ENCODE data around the gene CPNE1.
"Not testable (repeated sequence)": the region's sequence is repeated elsewhere in the genome, so short reads cannot be mapped to it uniquely, and the experiment has no call there.

CPNE1 gene

GRCh38 chr20:35685368-35685767 lies 20.7 kb upstream of the CPNE1 start:
- H3K9me3 ChIP-seq (ENCODE audit: low read length); H3K27me3 ChIP-seq (ENCODE audit: insufficient read depth, low read length); H3K4me3 ChIP-seq (ENCODE audit: low read length); H2AFZ ChIP-seq (ENCODE audit: low read depth, low read length); H3K4me1 ChIP-seq (ENCODE audit: insufficient read depth, low read length): not testable (repeated sequence)
- H3K36me3 ChIP-seq (ENCODE audit: insufficient read depth, low read length), result peaks cover 12% of the 10 kb centered on the region

- Histone ChIP-seq H3K4me3 (ENCODE audit: low read length) (no peak overlapping the region), H3K36me3 (ENCODE audit: insufficient read depth, low read length) (no peaks in the 10 kb centered on the region), H3K27me3 (ENCODE audit: insufficient read depth, low read length) (no peaks in the 10 kb centered on the region), H3K9me3 (ENCODE audit: low read length) (no peaks in the 10 kb centered on the region), H3K4me1 (ENCODE audit: insufficient read depth, low read length) (no peaks in the 10 kb centered on the region), H2AFZ (ENCODE audit: low read depth, low read length) (no peak overlapping the region)
Measured at GRCh38 chr20:35681960-35682359, 17.3 kb upstream of the CPNE1 start.

GRCh38 chr20:35680452-35681183 lies 15.9 kb upstream of the CPNE1 start:
- H3K4me1 ChIP-seq (ENCODE audit: insufficient read depth, low read length), result no peaks in the 10 kb centered on the region
- no peak overlapping the region for H3K4me3 ChIP-seq (ENCODE audit: low read length)
- H2AFZ ChIP-seq (ENCODE audit: low read depth, low read length), result no peak overlapping the region
- no peaks in the 10 kb centered on the region for H3K27me3 ChIP-seq (ENCODE audit: insufficient read depth, low read length)
- H3K36me3 ChIP-seq (ENCODE audit: insufficient read depth, low read length), result no peaks in the 10 kb centered on the region
- H3K9me3 ChIP-seq (ENCODE audit: low read length), result no peaks in the 10 kb centered on the region

- no peaks in the 10 kb centered on the region for H3K27me3 ChIP-seq (ENCODE audit: insufficient read depth, low read length)
- peaks cover 15% of the 10 kb centered on the region for H3K36me3 ChIP-seq (ENCODE audit: insufficient read depth, low read length)
- no peaks in the 10 kb centered on the region for H3K9me3 ChIP-seq (ENCODE audit: low read length)
- no peak overlapping the region for H2AFZ ChIP-seq (ENCODE audit: low read depth, low read length)
- no peaks in the 10 kb centered on the region for H3K4me1 ChIP-seq (ENCODE audit: insufficient read depth, low read length)
- no peak overlapping the region for H3K4me3 ChIP-seq (ENCODE audit: low read length)
Measured at GRCh38 chr20:35674921-35675320, 10.2 kb upstream of the CPNE1 start.

- no peak overlapping the region for H3K4me3 ChIP-seq (ENCODE audit: low read length)
- no peaks in the 10 kb centered on the region for H3K4me1 ChIP-seq (ENCODE audit: insufficient read depth, low read length)
- no peak overlapping the region for H2AFZ ChIP-seq (ENCODE audit: low read depth, low read length)
- H3K9me3 ChIP-seq (ENCODE audit: low read length), result no peaks in the 10 kb centered on the region
- H3K27me3 ChIP-seq (ENCODE audit: insufficient read depth, low read length), result no peaks in the 10 kb centered on the region
- peaks cover 24% of the 10 kb centered on the region for H3K36me3 ChIP-seq (ENCODE audit: insufficient read depth, low read length)
Measured at GRCh38 chr20:35673884-35674283, 9.2 kb upstream of the CPNE1 start.

GRCh38 chr20:35669681-35670080 lies 5.0 kb upstream of the CPNE1 start:
- Histone ChIP-seq H3K9me3 (ENCODE audit: low read length) (no peaks in the 10 kb centered on the region), H3K27me3 (ENCODE audit: insufficient read depth, low read length) (no peaks in the 10 kb centered on the region), H3K36me3 (ENCODE audit: insufficient read depth, low read length) (peaks cover 28% of the 10 kb centered on the region), H3K4me3 (ENCODE audit: low read length) (no peak overlapping the region), H2AFZ (ENCODE audit: low read depth, low read length) (no peak overlapping the region), H3K4me1 (ENCODE audit: insufficient read depth, low read length) (peaks cover 2% of the 10 kb centered on the region)

- Histone ChIP-seq H2AFZ (ENCODE audit: low read depth, low read length) (no peak overlapping the region), H3K4me3 (ENCODE audit: low read length) (no peak overlapping the region), H3K36me3 (ENCODE audit: insufficient read depth, low read length) (peaks cover 26% of the 10 kb centered on the region), H3K9me3 (ENCODE audit: low read length) (no peaks in the 10 kb centered on the region), H3K27me3 (ENCODE audit: insufficient read depth, low read length) (no peaks in the 10 kb centered on the region), H3K4me1 (ENCODE audit: insufficient read depth, low read length) (peaks cover 2% of the 10 kb centered on the region)
Measured at GRCh38 chr20:35669221-35669620, 4.5 kb upstream of the CPNE1 start.

GRCh38 chr20:35665949-35666288 lies 1.2 kb upstream of the CPNE1 start:
- Histone ChIP-seq H3K36me3 (ENCODE audit: insufficient read depth, low read length) (peaks cover 12% of the 10 kb centered on the region), H3K4me1 (ENCODE audit: insufficient read depth, low read length) (peaks cover 22% of the 10 kb centered on the region)

GRCh38 chr20:35663516-35664465 lies 909 bp downstream of the CPNE1 start:
- peak overlapping the region; percentile 69 for H3K4me3 ChIP-seq (ENCODE audit: low read length)
- no peak overlapping the region for H2AFZ ChIP-seq (ENCODE audit: low read depth, low read length)
- peaks cover 27% of the 10 kb centered on the region for H3K4me1 ChIP-seq (ENCODE audit: insufficient read depth, low read length)
- peaks cover 4% of the 10 kb centered on the region for H3K36me3 ChIP-seq (ENCODE audit: insufficient read depth, low read length)
- no peaks in the 10 kb centered on the region for H3K27me3 ChIP-seq (ENCODE audit: insufficient read depth, low read length)
- H3K9me3 ChIP-seq (ENCODE audit: low read length), result no peaks in the 10 kb centered on the region

More at GRCh38 chr20:35665949-35666288, 1.2 kb upstream of the CPNE1 start:
- Histone ChIP-seq H2AFZ (ENCODE audit: low read depth, low read length) (no peak overlapping the region), H3K27me3 (ENCODE audit: insufficient read depth, low read length) (no peaks in the 10 kb centered on the region), H3K9me3 (ENCODE audit: low read length) (no peaks in the 10 kb centered on the region), H3K4me3 (ENCODE audit: low read length) (no peak overlapping the region)

- Histone ChIP-seq H3K4me1 (ENCODE audit: insufficient read depth, low read length) (peaks cover 27% of the 10 kb centered on the region), H3K27me3 (ENCODE audit: insufficient read depth, low read length) (no peaks in the 10 kb centered on the region), H3K4me3 (ENCODE audit: low read length) (peak overlapping the region; percentile 69), H2AFZ (ENCODE audit: low read depth, low read length) (no peak overlapping the region), H3K36me3 (ENCODE audit: insufficient read depth, low read length) (peaks cover under 1% of the 10 kb centered on the region), H3K9me3 (ENCODE audit: low read length) (no peaks in the 10 kb centered on the region)
Measured at GRCh38 chr20:35662551-35662950, 2.1 kb downstream of the CPNE1 start.

GRCh38 chr20:35661908-35662307 lies 2.8 kb downstream of the CPNE1 start:
- peaks cover 27% of the 10 kb centered on the region for H3K4me1 ChIP-seq (ENCODE audit: insufficient read depth, low read length)
- no peak overlapping the region for H2AFZ ChIP-seq (ENCODE audit: low read depth, low read length)
- H3K36me3 ChIP-seq (ENCODE audit: insufficient read depth, low read length), result peaks cover 7% of the 10 kb centered on the region
- no peaks in the 10 kb centered on the region for H3K9me3 ChIP-seq (ENCODE audit: low read length)
- peak overlapping the region; percentile 69 for H3K4me3 ChIP-seq (ENCODE audit: low read length)
- H3K27me3 ChIP-seq (ENCODE audit: insufficient read depth, low read length), result no peaks in the 10 kb centered on the region

- H3K9me3 ChIP-seq (ENCODE audit: low read length), result no peaks in the 10 kb centered on the region
- peaks cover 27% of the 10 kb centered on the region for H3K4me1 ChIP-seq (ENCODE audit: insufficient read depth, low read length)
- H3K27me3 ChIP-seq (ENCODE audit: insufficient read depth, low read length), result no peaks in the 10 kb centered on the region
- peaks cover 8% of the 10 kb centered on the region for H3K36me3 ChIP-seq (ENCODE audit: insufficient read depth, low read length)
- H2AFZ ChIP-seq (ENCODE audit: low read depth, low read length), result no peak overlapping the region
- no peak overlapping the region for H3K4me3 ChIP-seq (ENCODE audit: low read length)
Measured at GRCh38 chr20:35661053-35661452, 3.6 kb downstream of the CPNE1 start.

- Histone ChIP-seq H3K4me3 (ENCODE audit: low read length) (no peak overlapping the region), H3K4me1 (ENCODE audit: insufficient read depth, low read length) (peaks cover 27% of the 10 kb centered on the region), H2AFZ (ENCODE audit: low read depth, low read length) (no peak overlapping the region), H3K36me3 (ENCODE audit: insufficient read depth, low read length) (peaks cover 12% of the 10 kb centered on the region), H3K9me3 (ENCODE audit: low read length) (no peaks in the 10 kb centered on the region), H3K27me3 (ENCODE audit: insufficient read depth, low read length) (no peaks in the 10 kb centered on the region)
Measured at GRCh38 chr20:35660122-35660937, 4.4 kb downstream of the CPNE1 start.

Measured in neuron (in vitro differentiated cells).